Medulla oblongata (tissue), 1 donor: ENCODE measurements around the gene EEF1AKMT2.

ENCODE experiments used
- DNase-seq: peaks from one replicate; pipeline ENCODE4 v3.0.0-alpha.2; 2015; ENCODE audit errors: extremely low spot score

EEF1AKMT2 gene

GRCh38 chr10:124722798-124723783 lies 68.6 kb downstream of the EEF1AKMT2 start:
- DNase-seq, result peak; percentile 72

- DNase-seq, result peak; percentile 70
Observed at GRCh38 chr10:124721330-124722045, 70.2 kb downstream of the EEF1AKMT2 start.

GRCh38 chr10:124719213-124719851 lies 72.4 kb downstream of the EEF1AKMT2 start:
- peak; percentile 96 for DNase-seq

GRCh38 chr10:124717911-124718741 lies 73.6 kb downstream of the EEF1AKMT2 start:
- DNase-seq, result no peak

- no peak for DNase-seq
Observed at GRCh38 chr10:124717041-124717757, 74.5 kb downstream of the EEF1AKMT2 start.

- DNase-seq, result no peak
Observed at GRCh38 chr10:124716369-124716768, 75.3 kb downstream of the EEF1AKMT2 start.

- DNase-seq, result no peak
Observed at GRCh38 chr10:124715439-124715838, 76.2 kb downstream of the EEF1AKMT2 start.

- no peak for DNase-seq
Observed at GRCh38 chr10:124713679-124714255, 77.9 kb downstream of the EEF1AKMT2 start.

GRCh38 chr10:124712704-124713407 lies 78.8 kb downstream of the EEF1AKMT2 start:
- DNase-seq, result no peak

GRCh38 chr10:124711145-124711544 lies 80.5 kb downstream of the EEF1AKMT2 start:
- DNase-seq, result no peak

GRCh38 chr10:124710266-124710881 lies 81.3 kb downstream of the EEF1AKMT2 start:
- DNase-seq, result no peak

GRCh38 chr10:124709861-124710260 lies 81.8 kb downstream of the EEF1AKMT2 start:
- no peak for DNase-seq

- no peak for DNase-seq
Observed at GRCh38 chr10:124708922-124709520, 82.7 kb downstream of the EEF1AKMT2 start.

GRCh38 chr10:124708246-124708779 lies 83.4 kb downstream of the EEF1AKMT2 start:
- DNase-seq, result no peak
